HG03064 (cell line): Measurements from ENCODE around the gene RUNX1.

Experiments
- ATAC-seq: cut with Tn5 transposase; IDR thresholded peaks from one replicate; pipeline ENCODE4 v1.9.1; 2021; ENCODE audit warnings: low read depth; ENCODE audit not compliant: unreplicated experiment

RUNX1 gene

GRCh38 chr21:34887725-34888568 is 161.2 kb downstream of the RUNX1 start:
- no peak for ATAC-seq

GRCh38 chr21:34887105-34887442 is 162.0 kb downstream of the RUNX1 start:
- no peak for ATAC-seq

GRCh38 chr21:34886240-34887104 is 162.6 kb downstream of the RUNX1 start:
- ATAC-seq = no peak

- ATAC-seq = no peak
Observed at GRCh38 chr21:34885626-34886239, 163.4 kb downstream of the RUNX1 start.

GRCh38 chr21:34885125-34885524 is 164.0 kb downstream of the RUNX1 start:
- ATAC-seq = no peak

GRCh38 chr21:34884346-34884929 is 164.7 kb downstream of the RUNX1 start:
- no peak for ATAC-seq

DNA sequence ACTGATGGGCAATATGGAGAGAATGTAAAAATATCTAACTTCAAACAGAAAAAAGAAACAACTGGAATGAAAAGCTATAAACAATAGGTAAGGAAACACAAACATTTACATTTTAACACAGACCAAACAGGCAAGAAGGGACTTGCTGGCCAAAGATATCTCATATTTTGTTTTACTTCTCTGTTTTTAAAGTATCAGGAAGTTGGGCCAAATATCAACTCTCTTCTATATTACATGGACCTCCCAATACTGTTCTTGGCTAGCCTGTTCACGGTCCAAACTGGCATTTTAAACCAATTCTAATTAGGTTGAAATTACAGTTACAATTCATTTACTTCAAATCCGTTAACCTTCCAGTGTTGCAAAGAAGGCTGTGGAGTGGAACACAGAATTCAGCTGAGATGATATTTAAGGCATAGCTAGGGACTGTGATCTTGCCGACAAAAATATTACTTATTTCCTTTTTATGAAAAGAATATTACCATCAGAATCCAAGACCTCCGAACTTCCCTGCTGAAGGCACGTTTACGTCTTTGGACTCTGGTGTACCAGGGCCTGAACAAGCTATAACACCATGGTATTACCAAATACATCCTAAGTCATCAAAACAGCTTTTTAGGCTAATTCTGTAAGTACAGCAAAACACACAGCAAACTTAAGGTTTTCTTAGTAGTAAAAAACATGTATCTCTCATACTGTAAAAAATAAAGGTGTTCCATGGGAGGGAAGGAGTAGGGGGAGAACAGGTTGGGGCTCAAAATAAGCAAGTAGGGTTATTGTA is 165.4 kb downstream of the RUNX1 start:
- no peak for ATAC-seq

DNA sequence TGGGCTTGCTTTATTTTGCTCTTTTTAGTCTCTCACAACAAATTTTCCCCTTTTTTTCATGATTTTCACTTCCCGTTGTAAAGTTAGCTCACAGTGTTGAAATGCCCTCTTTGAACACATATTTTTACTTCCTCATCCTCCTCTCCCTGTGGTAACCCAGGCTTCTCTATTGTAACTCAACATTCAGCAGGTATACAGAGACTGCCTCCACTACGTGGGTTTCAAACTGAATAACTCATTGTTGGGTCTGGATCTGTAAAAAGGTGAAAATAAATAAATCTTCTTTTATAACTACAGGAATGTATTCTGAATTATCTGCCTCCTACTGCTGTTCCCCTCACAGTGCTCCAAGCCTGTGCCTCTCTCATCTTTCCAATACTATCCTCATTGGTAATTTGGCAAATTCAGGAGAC is 166.4 kb downstream of the RUNX1 start:
- ATAC-seq = no peak

DNA sequence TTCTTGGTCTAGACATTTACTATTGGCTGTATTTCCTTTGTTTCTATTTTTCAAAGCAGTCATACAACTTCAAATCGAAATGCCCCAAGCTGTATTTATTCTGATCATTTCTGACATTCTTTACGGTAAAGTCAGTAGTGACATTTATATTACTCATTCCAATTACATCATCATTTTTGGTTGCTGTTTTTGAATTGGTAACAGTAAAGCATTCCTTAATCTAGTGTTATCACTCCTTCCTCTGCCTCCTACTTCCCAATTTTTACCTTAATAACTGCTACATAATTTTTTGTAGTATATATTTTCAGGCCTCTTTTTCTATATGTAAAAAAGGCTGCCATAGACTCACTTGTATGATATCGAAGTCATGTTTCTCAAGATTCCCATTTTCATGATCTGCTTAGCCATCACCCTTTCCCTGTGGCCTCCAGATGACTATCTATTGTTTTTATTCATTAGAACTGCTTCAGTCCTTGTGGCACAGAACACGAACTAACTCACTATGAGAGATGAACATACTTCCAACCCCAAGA is 167.2 kb downstream of the RUNX1 start:
- no peak for ATAC-seq

- no peak for ATAC-seq
Observed at GRCh38 chr21:34881421-34881820, 167.7 kb downstream of the RUNX1 start.

- no peak for ATAC-seq
Observed at GRCh38 chr21:34880401-34880800, 168.7 kb downstream of the RUNX1 start.

DNA sequence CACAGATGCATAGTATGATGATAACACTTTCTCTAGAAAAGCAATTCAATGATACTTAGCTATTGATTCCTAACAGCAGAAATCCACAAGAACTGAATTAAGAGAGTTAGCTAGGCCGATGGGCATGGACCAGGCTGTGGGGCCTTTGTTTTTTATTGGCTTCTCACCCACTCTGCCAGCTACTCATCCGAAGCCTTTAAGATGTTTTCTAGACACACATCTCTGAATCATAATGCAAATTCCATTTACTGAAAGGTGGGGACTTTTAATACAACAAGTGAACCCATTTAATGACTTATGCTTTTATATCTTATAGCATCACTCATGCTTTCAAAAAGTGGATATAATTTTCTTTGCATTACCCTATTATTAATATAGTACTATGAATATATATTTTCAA is 170.2 kb downstream of the RUNX1 start:
- ATAC-seq = no peak

GRCh38 chr21:34878501-34878900 is 170.6 kb downstream of the RUNX1 start:
- no peak for ATAC-seq

- ATAC-seq = no peak
Observed at GRCh38 chr21:34877485-34878128, 171.5 kb downstream of the RUNX1 start.

- ATAC-seq = no peak
Observed at GRCh38 chr21:34875830-34876229, 173.3 kb downstream of the RUNX1 start.

DNA sequence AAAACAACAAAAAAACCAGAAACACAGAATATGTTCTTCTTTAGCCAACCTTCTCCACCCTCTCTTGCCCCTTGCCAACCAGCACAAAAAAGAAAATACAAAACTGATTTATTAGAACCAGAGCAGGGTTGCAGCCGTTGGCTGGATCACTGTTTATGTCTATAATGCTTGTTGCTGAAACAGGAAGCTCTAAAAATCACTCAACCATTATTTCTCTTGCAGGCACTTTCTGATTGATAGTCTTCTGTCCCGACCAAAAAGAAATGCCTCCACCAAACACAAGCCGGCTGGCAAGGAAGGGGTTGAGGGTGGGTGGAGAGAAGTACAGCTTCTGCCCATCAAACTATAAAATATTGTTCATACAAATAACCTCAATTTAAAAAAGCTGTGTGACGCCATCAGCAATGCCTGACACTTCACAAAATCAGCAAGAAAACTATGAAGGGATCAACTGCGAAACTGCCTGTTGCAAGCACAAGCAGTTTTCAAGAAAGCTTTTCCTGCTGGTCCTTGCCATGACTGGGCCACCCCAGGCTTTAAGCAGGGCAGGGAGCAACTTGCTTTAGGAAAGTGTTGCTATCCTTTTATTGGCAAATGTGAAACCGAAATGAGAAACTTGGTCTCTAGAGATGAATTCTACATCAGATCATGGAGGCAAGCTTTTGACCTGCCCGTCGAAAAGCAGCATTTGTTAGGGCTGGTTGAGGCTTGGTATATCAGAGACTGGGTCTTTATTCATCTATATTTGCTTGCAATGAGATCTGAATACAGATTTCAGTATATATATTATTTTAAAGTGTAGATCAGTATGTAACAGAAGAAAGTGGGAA is 174.2 kb downstream of the RUNX1 start:
- ATAC-seq = peak; percentile 78

DNA sequence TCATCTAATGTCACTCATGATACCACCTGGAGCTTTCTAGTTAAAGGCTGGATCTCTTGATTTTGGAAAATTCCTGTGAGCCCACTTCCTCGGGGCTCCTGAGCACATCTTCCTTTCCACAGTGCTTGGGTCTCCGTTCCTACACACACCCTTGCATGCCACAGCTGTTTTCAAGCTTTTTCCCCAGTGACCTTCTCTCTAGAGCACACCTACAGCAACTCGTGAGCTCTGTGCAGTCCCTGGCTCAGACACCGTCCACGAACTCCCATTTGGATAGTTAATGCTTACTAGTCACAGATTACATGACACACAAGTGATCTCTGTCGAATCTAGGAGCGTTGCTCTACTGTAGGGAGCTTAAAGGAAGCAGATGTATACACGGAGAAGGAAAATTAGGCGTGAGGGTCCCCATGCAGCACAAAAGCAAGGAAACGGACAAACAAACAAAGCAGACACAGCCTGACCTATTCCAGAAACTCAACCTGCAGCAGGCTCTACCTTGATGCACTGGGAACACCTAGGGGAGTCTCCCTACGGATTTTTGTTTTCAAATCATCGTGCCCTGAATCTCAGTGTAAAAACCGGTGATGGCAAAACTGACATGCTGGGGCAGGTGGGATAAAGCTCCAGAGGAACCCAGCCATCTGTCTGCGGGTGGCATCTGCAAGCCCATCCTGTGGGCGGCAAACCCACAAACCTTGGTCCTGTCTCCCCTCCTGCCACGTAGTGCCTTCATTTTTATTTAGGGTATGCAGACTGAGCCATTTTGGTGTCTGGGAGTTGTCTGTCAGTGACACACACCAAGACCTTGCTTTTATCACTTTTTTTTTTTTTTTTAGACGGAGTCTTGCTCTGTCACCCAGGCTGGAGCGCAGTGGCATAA is 177.8 kb downstream of the RUNX1 start:
- ATAC-seq = no peak

- ATAC-seq = no peak
Observed at GRCh38 chr21:34870246-34870645, 178.9 kb downstream of the RUNX1 start.
